OCI-LY3 (cell line): Measurements from ENCODE around the gene DCST1.

Experiments used
- CTCF ChIP-seq: fragments of 200-600, 300-600 bp; sonication (generic); IDR thresholded peaks from 2 replicates; pipeline ENCODE4 v1.5.1; 2014; ENCODE audit warnings: antibody characterized with exemption, low read length, low read depth
- EZH2phosphoT487 ChIP-seq: fragments of 200-600 bp; shearing (Covaris generic); IDR thresholded peaks from 2 replicates; pipeline ENCODE4 v1.6.1; 2018; ENCODE audit warnings: antibody characterized with exemption, mixed run types, low read depth

- TF ChIP-seq CTCF = no peak
- no peak for TF ChIP-seq EZH2phosphoT487
Observed at GRCh38 chr1:155068599-155068998, 35.0 kb downstream of the DCST1 start.
